HG02571 (cell line): ENCODE measurements around the gene CCP110.

Experiments used
- ATAC-seq: cut with Tn5 transposase; IDR thresholded peaks from one replicate; pipeline ENCODE4 v1.9.1; 2021; ENCODE audit warnings: mild to moderate bottlenecking, moderate library complexity; ENCODE audit not compliant: unreplicated experiment

The CCP110 gene, protein sequence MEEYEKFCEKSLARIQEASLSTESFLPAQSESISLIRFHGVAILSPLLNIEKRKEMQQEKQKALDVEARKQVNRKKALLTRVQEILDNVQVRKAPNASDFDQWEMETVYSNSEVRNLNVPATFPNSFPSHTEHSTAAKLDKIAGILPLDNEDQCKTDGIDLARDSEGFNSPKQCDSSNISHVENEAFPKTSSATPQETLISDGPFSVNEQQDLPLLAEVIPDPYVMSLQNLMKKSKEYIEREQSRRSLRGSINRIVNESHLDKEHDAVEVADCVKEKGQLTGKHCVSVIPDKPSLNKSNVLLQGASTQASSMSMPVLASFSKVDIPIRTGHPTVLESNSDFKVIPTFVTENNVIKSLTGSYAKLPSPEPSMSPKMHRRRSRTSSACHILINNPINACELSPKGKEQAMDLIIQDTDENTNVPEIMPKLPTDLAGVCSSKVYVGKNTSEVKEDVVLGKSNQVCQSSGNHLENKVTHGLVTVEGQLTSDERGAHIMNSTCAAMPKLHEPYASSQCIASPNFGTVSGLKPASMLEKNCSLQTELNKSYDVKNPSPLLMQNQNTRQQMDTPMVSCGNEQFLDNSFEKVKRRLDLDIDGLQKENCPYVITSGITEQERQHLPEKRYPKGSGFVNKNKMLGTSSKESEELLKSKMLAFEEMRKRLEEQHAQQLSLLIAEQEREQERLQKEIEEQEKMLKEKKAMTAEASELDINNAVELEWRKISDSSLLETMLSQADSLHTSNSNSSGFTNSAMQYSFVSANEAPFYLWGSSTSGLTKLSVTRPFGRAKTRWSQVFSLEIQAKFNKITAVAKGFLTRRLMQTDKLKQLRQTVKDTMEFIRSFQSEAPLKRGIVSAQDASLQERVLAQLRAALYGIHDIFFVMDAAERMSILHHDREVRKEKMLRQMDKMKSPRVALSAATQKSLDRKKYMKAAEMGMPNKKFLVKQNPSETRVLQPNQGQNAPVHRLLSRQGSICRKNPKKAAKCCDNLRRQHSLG

DNA sequence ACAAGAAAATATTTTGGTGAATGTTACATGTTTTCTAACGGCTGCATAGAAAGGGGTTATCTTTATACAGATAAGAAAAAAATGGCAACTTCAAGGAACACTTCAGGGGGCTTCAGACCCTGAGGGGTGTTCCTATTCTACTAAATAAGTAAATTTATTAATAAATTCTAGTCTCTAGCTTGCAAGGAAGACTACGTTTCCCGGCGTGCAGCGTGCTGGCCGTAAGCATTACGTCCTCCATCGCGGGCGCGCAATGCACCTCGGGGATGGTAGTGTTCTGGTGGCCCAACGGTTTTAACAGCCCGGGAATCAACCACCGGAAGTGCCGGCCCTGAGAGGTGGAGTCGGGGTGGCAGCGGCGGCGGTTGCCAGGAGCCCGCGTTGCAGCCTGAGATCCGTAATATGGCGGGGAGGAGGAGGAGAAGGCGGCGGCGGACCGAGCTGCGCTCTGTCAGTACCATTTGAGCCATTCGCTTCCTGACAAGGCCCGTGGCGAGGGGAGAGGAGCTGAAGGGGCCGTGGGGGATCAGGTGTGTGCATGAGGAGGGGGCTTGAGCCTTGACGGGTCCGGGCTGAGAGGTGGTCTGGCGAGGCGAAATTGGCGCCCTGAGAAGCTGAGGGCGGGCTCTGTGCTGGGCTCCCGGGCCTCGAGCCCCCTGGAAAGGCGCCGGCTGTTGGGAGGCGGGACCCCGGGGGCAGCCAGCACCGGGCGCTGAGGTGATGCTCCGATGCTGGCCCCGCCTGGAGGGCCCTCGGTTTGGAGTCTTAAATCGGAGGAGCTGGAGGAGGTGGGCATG is at the start of gene CCP110:
Gene CCP110 (plus strand): TSS at position 384 of the 797 bp plus-strand sequence. CDS start 3,940 bp downstream, outside the sequence.
- peak; percentile 67 for ATAC-seq

GRCh38 chr16:19474617-19475016 is 49.1 kb upstream of the CCP110 start:
- no peak for ATAC-seq

GRCh38 chr16:19478505-19478904 is 45.2 kb upstream of the CCP110 start:
- no peak for ATAC-seq

GRCh38 chr16:19479302-19479721 is 44.4 kb upstream of the CCP110 start:
- ATAC-seq: no peak

- ATAC-seq: no peak
Measured at GRCh38 chr16:19481296-19481695, 42.4 kb upstream of the CCP110 start.

GRCh38 chr16:19481769-19482168 is 42.0 kb upstream of the CCP110 start:
- no peak for ATAC-seq

- no peak for ATAC-seq
Measured at GRCh38 chr16:19482291-19482690, 41.5 kb upstream of the CCP110 start.

- no peak for ATAC-seq
Measured at GRCh38 chr16:19484096-19484495, 39.6 kb upstream of the CCP110 start.

- ATAC-seq: no peak
Measured at GRCh38 chr16:19485611-19486010, 38.1 kb upstream of the CCP110 start.

- no peak for ATAC-seq
Measured at GRCh38 chr16:19486051-19486450, 37.7 kb upstream of the CCP110 start.

GRCh38 chr16:19486750-19487325 is 36.9 kb upstream of the CCP110 start:
- no peak for ATAC-seq

DNA sequence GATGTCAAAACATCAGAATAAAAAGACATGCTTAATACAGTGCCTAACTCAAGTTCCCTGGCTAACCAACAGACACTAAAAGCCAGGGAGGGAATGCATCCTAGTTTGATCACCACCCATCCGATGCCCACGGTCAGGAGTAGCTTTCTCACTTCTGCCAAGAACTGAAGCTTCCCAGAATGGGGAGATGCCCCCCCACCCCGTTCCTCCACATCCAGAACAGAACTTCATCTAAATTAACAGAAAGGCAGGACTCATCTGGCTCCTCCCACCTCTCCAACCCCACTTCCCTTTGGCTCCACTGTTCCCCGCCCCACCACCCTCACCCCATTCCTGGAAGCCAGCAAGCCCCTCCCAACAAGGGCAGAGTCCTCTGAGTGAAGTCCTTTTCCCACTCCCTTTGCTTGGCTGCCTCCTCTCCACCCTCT is 35.5 kb upstream of the CCP110 start:
- ATAC-seq: no peak

GRCh38 chr16:19490619-19491018 is 33.1 kb upstream of the CCP110 start:
- no peak for ATAC-seq

- ATAC-seq: no peak
Measured at GRCh38 chr16:19497176-19497575, 26.6 kb upstream of the CCP110 start.

- no peak for ATAC-seq
Measured at GRCh38 chr16:19499006-19499405, 24.7 kb upstream of the CCP110 start.

GRCh38 chr16:19499481-19499880 is 24.3 kb upstream of the CCP110 start:
- no peak for ATAC-seq

DNA sequence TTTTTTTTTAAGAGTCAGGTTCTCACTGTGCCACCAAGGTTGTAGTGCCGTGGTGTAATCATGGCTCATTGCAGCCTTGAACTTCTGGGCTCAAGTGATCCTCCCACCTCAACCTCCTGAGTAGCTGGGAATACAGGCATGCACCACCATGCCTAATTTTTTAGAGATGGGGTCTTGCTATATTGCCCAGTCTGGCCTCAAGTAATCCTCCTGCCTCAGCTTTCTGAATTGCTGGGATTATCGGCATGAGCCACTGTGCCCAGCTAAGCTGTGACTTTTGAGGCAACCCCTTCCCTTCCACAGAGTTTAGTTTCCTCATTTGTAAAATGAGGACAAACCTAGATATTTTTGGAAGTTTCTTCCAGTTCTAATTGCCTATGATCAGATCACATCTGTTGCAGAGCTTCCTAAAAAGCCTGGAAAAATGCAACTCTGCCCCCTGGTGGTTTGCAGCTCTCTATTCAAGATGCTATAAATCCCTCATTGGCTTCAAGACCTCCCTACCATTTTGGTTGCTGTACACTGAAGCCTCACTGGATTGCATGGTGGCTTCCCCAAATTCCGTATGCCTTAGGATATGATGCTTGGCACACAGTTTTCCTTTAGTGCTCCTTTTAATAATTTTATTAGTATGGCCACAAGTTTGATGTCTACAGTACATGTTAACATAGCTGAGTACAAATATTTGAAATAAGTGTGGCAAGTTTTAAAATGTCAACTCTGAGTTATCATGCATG is 21.2 kb upstream of the CCP110 start:
- no peak for ATAC-seq

- no peak for ATAC-seq
Measured at GRCh38 chr16:19503461-19504075, 20.2 kb upstream of the CCP110 start.

- ATAC-seq: no peak
Measured at GRCh38 chr16:19505600-19506303, 18.0 kb upstream of the CCP110 start.
